G401 (cell line): ENCODE data around the gene BDH1. TPM values are rescaled to one million over a fixed set of nuclear protein-coding genes. Genes with fewer than 3 reads are reported as not detected.
A peak's percentile ranks its signal among the peaks of the same experiment; 100 is the strongest.
"Not testable (repeated sequence)": the region's sequence is repeated elsewhere in the genome, so short reads cannot be mapped to it uniquely, and the experiment has no call there.

Experiments used
- DNase-seq: peaks from one replicate; pipeline ENCODE4 v3.0.0-alpha.2; 2015; ENCODE audit warnings: low spot score
- in situ Hi-C: cut with HindIII; loops from 2 replicates; pipeline ENCODE4 v1.10.0; 2016; ENCODE audit warnings: low sequenced_read_pairs, mixed read lengths
- total RNA-seq: library from RNA; depleted of rRNA; stranded (reverse); fragments of >200 nt; shearing (Covaris generic); gene quantifications from 2 replicates; pipeline ENCODE4 v1.2.3, GENCODE V29; 2014; rRNA removed

The BDH1 gene, protein sequence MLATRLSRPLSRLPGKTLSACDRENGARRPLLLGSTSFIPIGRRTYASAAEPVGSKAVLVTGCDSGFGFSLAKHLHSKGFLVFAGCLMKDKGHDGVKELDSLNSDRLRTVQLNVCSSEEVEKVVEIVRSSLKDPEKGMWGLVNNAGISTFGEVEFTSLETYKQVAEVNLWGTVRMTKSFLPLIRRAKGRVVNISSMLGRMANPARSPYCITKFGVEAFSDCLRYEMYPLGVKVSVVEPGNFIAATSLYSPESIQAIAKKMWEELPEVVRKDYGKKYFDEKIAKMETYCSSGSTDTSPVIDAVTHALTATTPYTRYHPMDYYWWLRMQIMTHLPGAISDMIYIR
- 0.31 TPM in 1 of 2 replicates, not detected in the other for total RNA-seq

DNA sequence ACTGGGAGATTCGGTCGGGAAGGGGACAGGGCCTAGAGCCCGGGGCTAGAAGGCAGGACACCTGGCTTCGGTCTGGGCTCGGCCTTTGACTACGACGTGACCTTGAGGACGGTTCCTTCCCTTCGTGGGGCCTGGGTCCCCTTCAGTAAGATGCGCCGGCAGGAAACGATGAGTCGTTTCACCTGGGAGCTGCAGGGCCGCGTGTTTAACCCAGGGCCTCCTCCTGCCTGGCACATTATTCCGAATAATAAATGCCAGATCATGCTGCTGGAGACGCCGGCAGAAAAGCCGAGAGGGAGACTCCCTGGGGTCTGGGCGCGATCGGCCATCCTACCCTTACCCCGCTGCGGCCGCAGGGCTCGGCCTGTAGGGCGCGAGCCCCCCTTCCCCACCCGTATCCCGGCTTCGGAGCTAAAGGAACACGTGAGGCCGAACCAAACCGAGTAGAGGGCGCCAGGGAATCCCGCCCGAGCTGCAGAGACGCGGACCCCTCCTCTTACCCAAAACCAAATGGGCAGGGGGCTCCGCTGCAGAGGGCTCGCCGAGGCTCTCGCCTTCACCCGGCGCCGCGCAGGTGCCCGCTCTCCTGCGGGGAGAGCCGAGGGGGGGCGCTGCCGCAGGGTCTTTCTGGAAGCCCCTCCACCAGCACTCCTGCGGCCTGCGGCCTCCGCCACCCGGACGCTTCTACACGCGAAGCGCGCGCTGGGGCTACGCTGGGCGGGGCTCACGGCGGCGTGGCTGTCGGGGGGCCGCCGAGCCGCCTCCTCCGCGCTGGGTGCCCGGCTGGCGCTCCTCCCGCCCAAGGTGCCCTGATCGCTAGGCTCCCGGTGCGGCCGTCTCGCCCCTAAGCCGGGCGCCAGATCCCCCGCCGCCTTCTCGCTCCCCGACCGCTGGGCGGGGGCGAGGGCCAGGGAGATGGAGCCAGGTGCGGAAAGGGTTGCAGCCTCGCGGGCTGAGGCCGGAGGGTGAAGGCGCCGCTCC lies at the start of gene BDH1:
TSS of gene BDH1 (minus strand) at position 688 of the 981 bp plus-strand sequence. CDS start 9,525 bp downstream, outside the sequence.
- in situ Hi-C loops = no loop called here
- DNase-seq = peak; percentile 61

DNA sequence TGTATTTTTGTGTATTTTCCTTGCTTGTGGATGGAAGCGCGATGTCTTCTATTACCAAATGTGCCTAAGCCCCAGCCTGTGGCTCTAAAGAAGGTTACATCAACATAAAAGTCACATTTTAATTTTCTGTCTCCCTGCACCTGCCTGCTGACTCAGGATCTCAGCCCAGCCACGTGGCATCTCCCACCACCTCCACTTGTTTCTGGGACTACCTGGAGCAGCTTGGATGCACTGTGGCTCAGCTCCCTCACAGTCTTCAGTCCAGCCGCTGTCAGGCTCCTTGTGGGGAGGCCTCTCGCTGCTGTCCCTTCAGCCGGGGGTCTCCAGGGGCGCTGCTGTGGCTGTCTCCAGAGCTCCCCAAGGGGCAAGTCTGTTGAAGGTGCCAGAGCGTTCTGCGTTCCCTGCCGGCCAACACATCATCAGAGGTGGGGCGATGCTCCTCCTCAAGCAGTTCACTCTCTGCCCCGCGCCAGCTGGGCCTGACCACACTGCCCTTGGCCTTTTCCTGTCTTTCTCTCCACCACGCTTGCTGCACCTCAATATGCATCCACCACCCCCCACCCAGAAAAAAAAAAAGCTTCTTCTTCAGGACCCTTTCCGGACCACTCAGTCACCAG lies 47.7 kb upstream of the BDH1 start:
- in situ Hi-C loops = no loop called here
- DNase-seq = no peak

DNA sequence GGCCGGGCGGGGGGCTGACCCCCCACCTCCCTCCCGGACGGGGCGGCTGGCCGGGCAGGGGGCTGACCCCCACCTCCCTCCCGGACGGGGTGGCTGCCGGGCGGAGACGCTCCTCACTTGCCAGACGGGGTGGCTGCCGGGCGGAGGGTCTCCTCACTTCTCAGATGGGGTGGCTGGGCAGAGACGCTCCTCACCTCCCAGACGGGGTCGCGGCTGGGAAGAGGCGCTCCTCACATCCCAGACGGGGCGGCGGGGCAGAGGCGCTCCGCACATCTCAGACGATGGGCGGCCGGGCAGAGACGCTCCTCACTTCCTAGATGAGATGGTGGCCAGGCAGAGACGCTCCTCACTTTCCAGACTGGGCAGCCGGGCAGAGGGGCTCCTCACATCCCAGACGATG lies 46.6 kb upstream of the BDH1 start:
- in situ Hi-C loops, DNase-seq: not testable (repeated sequence)

DNA sequence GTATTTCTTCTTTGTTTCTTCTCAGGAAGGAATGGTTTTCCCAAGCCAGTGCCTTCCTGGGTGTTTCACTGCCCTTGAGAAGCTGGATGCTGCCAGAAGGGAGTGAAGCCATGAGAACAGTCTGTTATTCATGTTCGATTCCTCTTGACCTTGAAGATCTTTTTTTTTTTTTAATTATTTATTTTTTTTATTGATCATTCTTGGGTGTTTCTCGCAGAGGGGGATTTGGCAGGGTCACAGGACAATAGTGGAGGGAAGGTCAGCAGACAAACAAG lies 45.7 kb upstream of the BDH1 start:
- in situ Hi-C loops, DNase-seq: not testable (repeated sequence)

DNA sequence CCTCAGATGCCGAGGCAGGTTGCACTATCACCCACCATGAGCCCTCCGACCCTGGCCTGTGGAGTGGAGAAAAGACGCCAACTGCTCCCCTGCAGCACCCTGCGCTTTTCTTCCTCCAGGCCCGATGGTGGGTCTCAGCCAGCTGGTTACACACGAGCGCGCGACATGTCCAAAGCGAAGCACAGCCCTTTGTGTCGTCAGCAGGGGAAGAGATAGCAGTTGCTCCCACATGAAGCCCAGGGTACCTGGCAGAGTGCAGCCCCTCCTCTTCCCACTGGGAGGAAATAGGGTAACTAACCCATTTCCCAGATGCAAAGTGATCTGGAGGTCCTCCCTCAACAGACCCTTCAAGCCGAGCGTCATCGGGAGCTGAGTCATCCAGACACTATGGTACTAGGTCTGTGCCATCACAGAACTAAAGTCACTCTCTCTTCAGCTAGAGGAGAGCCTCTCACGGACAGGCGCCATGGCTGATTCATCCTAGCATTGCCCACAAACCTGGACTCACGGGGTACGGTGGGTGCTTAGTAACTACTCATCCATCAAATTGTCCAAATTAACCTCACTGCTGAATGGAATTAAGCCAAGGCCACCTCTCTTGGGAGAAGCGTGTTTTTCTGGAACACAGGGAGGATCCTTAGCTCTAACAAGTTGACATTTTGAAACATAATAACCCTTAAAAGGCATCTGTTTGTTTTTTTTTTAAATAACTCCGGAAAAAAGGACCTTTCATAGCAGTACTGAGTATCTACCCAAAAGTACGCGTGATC lies 45.2 kb upstream of the BDH1 start:
- DNase-seq = no peak
- in situ Hi-C loops = no loop called here

DNA sequence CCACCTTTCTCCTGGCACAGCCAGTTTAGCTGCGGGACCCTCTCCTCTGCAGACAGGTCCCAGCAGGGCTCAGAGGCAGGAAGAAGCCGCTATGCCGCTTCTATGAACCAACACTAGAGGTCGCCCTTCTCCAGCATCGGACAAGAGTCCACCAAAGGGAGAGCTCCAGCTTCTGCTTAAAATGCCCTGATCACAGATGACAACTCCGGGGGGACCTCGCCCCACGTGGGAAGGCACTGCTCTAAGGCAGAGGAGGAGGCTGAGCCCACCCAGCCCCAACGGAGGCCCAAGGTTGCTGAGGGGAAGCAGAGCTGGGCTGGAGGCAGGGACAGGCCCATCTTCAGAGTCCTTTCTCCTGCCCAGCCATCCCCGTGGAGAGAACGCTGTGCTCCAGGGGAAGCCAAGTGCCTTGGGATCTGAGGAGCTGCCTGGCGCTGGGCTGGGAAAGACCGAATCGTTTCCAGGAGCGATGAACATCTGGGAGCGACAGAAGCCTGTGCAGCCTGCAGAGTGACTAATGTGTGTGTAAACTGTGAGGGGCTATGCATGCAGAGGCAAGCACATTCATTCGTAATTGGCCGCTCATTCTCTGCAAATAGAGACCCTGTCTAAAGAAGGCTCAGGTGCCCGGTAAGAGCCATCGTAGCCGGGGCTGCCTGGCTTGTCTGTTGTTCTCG lies 43.5 kb upstream of the BDH1 start:
- in situ Hi-C loops = loop anchor here (10.0 kb wide), 1 partner anchor 84 kb away; no protein-coding TSS in a partner anchor
- DNase-seq = peak; percentile 90

DNA sequence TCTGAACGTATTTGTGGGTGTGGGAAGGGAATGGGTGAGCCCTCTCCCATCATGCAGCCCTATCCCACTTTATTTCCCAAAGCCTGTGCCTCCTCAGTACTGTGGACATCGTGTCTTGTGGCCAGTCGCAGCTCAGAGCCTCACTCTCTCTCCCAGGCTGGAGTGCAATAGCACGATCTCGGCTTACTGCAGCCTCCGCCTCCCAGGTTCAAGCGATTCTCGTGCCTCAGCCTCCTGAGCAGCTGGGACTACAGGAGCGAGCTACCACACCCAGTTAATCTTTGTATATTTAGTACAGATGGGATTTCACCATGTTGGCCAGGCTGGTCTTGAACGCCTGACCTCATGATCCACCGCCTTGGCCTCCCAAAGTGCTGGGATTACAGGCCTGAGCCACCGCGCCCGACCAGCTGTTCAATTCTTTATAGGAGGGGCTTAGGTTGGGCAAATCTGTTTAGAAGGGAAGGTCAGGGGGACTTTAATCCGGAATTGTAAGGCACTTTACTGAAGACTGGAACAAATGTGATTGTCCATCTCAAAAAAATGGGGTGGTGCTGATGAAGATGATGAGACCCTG lies 42.7 kb upstream of the BDH1 start:
- DNase-seq = no peak
- in situ Hi-C loops = loop anchor here (10.0 kb wide), 1 partner anchor 84 kb away; no protein-coding TSS in a partner anchor

DNA sequence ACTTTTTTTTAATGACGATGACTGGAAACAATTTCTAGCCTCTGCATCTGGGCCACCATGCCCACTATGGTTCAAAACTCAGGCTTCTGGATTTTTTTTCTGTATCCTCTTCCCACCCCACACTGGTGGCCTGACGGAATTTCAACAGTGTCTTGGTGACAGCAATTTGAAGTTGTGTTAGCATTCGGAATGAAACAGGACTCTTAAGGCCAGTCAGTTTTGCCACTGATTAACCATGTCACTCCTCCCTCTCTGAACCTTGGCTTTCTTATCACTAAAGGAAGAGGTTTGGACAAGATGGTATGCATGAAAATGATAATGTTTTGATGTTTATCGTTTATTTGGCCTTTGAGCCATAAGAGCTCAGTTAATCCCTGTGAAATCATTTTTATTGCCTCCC lies 41.6 kb upstream of the BDH1 start:
- no peak for DNase-seq
- in situ Hi-C loops = loop anchor here (10.0 kb wide), 1 partner anchor 83 kb away; no protein-coding TSS in a partner anchor

DNA sequence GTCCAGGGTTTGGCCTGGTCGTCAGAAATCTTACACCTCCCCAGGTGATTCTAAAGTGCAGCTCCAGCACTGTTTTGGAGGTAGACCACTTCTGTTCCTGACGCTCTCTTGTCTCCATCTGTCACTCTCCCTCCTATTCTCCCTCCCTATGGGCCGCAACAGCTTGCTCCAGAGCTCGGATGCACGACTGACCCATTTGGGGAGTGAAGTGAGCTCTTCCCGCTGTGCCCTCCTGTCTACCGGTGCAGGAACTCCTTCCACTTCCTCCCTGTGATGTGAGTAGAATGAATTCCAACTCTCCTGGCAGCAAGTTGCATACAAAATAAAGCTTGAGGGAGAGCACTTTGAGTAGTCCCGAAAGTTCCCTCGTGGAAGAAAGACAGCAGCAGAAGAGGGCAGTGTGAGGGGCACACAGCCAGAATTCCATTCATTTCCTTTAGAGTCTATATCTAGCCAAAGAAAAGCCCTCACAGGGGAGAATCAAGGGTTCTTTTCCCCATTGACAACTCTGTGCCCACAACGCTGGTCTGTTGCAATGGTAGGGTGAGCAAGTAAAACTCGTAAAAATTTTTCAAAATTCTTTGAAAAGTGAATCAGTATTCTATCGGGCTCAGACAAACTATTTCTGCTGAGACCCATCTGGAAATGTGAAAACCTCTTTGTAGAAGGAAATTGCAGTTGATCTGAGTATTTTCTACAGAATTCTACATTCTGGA lies 39.9 kb upstream of the BDH1 start:
- in situ Hi-C loops = loop anchor here (10.0 kb wide), 1 partner anchor 81 kb away; no protein-coding TSS in a partner anchor
- DNase-seq = peak; percentile 96

DNA sequence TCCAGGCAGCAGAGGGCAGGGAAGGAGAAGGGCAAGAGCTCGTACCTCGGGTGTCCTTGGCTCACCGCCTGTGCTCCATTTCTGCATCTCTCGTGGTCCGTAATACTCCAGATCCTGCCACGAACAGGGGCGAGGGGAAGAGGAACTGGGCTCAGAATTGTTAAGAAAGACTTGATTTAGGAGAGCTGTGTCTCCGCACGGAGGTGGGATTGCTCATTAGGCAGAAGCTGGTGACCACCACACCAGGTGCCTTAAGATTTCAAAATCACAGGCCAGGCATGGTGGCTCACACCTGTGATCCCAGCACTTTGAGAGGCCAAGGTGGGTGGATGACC lies 37.2 kb upstream of the BDH1 start:
- in situ Hi-C loops = loop anchor here (10.0 kb wide), 1 partner anchor 78 kb away; no protein-coding TSS in a partner anchor
- no peak for DNase-seq

DNA sequence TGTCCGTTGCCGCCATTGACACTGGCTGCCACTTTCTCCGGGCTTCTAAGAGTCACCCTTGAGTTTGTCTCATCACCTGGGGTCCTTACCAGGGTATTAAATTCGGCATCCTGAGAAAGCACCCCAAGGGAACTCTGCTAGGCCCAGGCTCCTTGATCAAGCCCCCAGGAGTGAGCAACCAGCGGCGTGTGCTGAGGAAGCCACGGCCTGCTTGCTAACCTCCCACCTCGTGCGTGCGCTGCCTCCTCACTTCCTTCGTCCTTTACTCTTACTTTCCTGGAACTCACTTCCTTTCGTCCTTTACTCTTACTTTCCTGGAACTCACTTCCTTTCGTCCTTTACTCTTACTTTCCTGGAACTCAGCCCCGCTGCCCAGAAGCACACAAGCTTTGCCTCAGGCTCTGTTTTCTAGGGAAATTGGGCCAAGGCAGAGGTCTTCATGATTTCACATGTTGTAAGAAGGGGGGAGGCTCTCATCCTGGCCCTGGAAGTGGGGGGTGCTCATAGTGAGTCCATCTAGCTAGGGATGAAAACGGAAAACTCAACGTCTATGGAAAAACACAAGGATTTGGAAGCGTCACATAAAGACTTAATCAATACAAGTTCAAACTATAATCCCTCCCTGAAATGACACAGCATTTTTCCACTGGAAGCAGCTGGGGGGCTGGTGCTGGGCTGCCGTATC lies 36.7 kb upstream of the BDH1 start:
- no peak for DNase-seq
- in situ Hi-C loops = loop anchor here (10.0 kb wide), 1 partner anchor 78 kb away; no protein-coding TSS in a partner anchor

DNA sequence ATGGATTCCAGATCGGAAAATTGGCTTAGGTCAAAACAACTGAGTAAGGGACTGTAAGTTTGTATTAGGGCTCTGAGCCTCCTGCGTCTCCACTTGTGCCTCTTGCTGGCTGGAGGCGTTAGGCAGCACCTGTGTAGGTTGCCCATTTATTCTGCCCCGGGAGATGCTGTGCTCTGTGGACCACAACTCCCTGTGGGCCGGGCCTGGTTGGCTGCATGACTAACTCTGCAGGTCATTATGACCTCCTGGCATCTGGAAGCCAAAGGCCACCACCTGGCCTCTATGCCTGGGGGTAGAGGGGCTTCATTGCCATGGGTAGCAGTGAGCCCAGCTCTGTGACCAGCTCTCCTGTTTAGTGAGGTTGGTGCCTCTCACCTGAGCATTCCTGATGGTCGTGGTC lies 36.0 kb upstream of the BDH1 start:
- DNase-seq = no peak
- in situ Hi-C loops = loop anchor here (10.0 kb wide), 1 partner anchor 77 kb away; no protein-coding TSS in a partner anchor

DNA sequence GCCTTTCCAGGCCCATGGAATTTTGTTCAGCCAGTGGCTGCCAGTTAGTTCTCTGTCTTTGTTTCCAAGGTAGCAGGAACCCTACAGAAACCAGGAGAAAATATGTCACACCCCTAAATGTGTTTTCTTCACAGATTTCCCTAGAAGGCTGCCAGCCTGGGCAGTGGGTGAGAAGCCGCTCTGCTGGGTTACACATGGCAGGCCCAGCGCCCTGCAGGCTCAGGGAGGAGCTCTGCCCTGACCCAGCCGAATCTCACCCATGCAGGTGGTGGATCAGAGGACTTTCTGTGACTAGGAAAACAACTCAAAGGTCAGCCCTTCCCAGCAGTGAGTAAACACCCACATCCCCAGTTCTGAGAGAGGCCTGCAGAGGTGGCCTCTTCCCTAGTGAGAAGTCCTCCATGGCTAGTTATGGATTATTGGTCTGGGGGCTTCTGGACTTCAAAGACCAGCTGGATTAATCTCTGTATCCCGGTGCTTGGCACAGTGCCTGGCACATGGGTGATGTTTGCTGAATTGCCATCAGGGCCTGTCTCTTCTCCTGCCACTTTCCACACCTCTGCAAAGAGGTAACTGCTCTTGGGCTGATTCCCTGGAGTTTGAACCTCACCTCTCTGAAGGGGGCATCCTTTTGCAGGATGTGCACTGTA lies 34.7 kb upstream of the BDH1 start:
- DNase-seq = peak; percentile 62
- in situ Hi-C loops = loop anchor here (10.0 kb wide), 1 partner anchor 76 kb away; no protein-coding TSS in a partner anchor

DNA sequence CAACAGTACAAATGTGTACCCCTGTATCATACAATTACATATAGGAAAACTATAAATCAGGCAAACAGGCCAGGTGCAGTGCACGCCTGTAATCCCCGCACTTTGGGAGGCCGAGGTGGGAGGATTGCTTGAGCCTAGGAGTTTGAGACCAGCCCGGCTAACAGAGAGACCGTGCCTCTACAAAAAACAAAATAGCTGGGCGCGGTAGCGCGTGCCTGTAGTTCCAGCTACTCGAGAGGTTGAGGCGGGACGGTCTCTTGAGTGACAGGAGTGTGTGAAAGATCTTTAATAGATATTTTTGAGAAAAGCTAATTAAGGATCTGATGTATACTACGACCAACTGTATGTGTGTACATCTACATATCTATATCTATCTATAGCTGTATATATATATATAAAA lies 33.8 kb upstream of the BDH1 start:
- in situ Hi-C loops = no loop called here
- DNase-seq = no peak

DNA sequence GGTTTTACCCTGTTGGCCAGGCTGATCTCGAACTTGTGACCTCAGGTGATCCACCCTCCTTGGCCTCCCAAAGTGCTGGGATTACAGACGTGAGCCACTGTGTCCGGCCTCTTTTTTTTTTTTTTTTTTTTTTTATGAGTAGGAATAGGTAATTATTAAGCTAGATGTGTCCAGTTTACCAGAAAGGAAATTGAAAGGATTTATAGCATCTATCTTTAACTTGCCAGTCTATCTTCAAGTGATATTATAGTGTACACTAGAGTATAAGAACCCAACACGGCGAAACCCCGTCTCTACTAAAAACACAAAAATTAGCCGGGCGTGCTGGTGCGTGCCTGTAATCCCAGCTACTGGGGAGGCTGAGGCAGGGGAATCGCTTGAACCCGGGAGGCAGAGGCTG lies 31.0 kb upstream of the BDH1 start:
- DNase-seq, in situ Hi-C loops: not testable (repeated sequence)

DNA sequence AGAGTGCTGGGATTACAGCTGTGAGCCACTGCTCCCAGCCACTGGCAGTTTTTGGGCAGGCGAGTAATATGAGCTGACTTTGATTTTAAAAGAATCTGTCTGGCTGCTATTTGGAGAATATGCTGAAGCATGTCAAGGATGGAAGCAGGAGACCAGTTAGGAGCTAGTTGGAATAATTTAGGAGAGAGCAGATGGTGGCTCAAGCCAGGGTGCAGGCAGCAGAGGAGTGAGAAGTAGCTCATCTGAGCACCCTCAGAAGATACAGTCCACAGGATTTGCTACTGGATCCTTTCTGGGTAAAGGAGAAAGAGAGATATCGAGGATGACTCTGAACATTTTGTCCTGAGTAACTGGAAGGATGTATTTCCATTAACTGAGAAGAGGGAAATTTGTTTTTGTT lies 30.4 kb upstream of the BDH1 start:
- in situ Hi-C loops = no loop called here
- DNase-seq = peak; percentile 83
